ENCODE results near the gene SSH3. TPM values are rescaled to one million over a fixed set of nuclear protein-coding genes. Genes with fewer than 3 reads are reported as not detected.

The SSH3 gene
- total RNA-seq, 1 donor from 2014 or later: 3.3 TPM

DNA sequence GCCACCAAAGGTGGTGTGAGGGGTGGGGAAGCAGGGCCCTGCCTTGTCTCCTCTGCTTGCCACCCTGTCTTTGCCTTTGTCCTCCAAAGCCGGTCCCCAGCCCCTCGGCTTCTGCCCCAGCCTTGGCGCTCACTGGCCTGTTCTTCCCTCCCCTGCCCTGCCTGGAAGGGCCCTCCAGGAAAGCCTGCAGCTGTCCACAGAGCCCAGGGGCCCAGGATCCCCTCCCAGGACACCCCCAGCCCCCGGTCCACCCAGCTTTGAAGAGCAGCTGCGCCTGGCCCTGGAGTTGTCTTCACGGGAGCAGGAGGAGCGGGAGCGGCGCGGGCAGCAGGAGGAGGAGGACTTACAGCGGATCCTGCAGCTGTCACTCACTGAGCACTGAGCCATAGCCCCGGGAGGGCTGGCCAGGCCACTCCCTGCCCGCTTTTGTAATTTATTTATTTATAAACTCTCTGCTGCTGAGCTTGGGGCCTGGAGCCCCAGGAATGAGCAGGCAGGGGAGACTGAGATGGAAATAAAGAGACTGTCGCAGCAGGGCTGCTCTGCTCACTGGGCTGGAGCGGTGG lies 1.3 kb upstream of the SSH3 start:
- no peak for DNase-seq (ENCODE audit: low read depth, low spot score)
- TF ChIP-seq, protein P1, sequence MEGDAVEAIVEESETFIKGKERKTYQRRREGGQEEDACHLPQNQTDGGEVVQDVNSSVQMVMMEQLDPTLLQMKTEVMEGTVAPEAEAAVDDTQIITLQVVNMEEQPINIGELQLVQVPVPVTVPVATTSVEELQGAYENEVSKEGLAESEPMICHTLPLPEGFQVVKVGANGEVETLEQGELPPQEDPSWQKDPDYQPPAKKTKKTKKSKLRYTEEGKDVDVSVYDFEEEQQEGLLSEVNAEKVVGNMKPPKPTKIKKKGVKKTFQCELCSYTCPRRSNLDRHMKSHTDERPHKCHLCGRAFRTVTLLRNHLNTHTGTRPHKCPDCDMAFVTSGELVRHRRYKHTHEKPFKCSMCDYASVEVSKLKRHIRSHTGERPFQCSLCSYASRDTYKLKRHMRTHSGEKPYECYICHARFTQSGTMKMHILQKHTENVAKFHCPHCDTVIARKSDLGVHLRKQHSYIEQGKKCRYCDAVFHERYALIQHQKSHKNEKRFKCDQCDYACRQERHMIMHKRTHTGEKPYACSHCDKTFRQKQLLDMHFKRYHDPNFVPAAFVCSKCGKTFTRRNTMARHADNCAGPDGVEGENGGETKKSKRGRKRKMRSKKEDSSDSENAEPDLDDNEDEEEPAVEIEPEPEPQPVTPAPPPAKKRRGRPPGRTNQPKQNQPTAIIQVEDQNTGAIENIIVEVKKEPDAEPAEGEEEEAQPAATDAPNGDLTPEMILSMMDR (conservative IDR thresholded peaks at IDR 0.05): no peak
- H3K27me3 Mint-ChIP-seq (ENCODE audit: low read depth): peaks cover 21% of the 10 kb centered on the region

DNA sequence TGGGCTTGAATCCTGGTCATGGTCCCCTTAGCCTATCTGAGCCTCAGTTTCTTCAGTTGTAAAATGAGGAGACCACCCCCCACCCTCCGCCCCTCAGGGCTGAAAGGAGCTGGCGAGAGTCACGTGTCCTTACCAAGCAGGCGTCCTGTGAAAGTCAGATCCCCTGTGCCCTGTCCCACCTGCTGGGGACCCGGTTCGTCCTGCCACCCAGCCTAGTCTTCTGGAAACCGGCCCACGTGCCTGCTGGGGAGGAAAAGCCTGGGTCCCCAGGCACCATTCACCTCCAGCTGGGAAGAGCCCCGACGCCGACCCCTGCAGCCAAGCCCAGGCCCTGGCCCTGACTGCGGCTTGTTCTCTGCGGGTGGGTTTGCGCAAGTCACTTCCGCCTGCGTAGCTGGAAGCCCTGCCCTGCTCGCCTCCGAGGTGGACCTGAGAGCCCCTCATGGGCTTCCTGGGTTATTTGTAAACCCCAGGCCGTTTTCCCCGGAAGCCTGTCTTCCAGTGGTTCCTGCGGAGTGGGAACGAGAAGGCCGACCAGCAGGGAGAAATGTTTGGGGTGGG lies 679 bp upstream of the SSH3 start:
- no peak for DNase-seq (ENCODE audit: low read depth, low spot score)
- Mint-ChIP-seq H3K36me3 (ENCODE audit: low read depth) (peaks cover 7% of the 10 kb centered on the region), H3K9me3 (no peaks in the 10 kb centered on the region), H3K27me3 (ENCODE audit: low read depth) (peaks cover 21% of the 10 kb centered on the region), H3K27ac (ENCODE audit: unreplicated experiment) (no peak overlapping the region), H3K4me1 (peaks cover 8% of the 10 kb centered on the region), H3K4me3 (peak overlapping the region; percentile 74)
- TF ChIP-seq, protein P1 (conservative IDR thresholded peaks at IDR 0.05): no peak

More for the DNA sequence above, 1.3 kb upstream of the SSH3 start:
- Mint-ChIP-seq H3K4me3 (peak overlapping the region; percentile 74), H3K27ac (ENCODE audit: unreplicated experiment) (no peak overlapping the region), H3K36me3 (ENCODE audit: low read depth) (peaks cover 8% of the 10 kb centered on the region), H3K9me3 (no peaks in the 10 kb centered on the region), H3K4me1 (peaks cover 8% of the 10 kb centered on the region)

DNA sequence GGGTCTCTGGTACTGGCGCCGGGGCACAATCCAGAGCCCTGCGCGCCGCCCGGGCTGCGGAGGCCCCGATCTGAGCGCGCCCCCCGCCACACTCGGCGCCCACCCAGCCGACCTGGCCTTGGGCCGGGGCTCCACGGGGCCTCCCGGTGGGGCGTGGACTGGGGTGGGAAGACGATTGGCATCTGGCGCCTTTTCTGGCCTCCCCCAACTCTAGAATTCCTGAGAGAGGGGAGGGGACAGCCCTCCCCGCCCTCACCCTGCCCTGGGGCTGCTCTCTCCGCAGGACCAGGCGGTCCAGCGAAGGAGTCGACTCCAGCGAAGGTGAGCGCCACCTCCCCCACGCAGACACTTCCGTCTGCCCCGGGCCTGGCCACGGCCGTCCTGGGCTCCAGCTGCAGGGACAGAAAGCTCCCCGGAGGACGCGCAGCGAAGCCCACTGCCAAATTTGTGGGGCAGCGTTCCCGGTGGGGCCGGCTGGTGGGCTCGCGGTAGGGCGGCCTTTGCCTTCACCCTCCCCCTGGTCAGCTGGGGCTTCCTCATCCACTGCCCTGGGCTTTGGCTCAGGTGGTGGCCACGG lies 593 bp downstream of the SSH3 start:
- DNase-seq (ENCODE audit: low read depth, low spot score): no peak
- Mint-ChIP-seq H3K27ac (ENCODE audit: unreplicated experiment) (no peak overlapping the region), H3K9me3 (no peaks in the 10 kb centered on the region), H3K4me3 (no peak overlapping the region), H3K36me3 (ENCODE audit: low read depth) (no peaks in the 10 kb centered on the region), H3K27me3 (ENCODE audit: low read depth) (peaks cover 21% of the 10 kb centered on the region), H3K4me1 (peaks cover 8% of the 10 kb centered on the region)
- TF ChIP-seq, protein P1 (conservative IDR thresholded peaks at IDR 0.05): no peak

DNA sequence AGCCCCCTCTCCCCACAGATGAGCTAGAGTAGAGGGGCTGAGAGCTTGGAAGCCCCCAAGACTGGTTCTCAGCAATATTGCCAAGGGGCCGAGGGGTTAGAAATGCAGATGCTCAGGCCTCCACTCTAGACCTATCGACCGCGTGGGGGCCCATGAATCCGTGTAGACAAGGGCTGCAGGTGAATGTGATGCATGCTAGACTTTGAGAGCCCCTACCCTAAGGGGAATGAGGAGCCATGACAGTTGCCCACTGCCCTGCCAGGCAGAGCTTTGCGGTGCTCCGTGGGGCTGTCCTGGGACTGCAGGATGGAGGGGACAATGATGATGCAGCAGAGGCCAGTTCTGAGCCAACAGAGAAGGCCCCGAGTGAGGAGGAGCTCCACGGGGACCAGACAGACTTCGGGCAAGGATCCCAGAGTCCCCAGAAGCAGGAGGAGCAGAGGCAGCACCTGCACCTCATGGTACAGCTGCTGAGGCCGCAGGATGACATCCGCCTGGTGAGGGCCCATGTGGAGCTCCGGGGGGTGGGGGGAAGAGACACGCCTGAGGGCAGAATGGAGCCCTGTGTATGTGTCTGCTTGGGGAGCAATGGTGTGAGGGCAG lies 1.3 kb downstream of the SSH3 start:
- no peak for DNase-seq (ENCODE audit: low read depth, low spot score)

DNA sequence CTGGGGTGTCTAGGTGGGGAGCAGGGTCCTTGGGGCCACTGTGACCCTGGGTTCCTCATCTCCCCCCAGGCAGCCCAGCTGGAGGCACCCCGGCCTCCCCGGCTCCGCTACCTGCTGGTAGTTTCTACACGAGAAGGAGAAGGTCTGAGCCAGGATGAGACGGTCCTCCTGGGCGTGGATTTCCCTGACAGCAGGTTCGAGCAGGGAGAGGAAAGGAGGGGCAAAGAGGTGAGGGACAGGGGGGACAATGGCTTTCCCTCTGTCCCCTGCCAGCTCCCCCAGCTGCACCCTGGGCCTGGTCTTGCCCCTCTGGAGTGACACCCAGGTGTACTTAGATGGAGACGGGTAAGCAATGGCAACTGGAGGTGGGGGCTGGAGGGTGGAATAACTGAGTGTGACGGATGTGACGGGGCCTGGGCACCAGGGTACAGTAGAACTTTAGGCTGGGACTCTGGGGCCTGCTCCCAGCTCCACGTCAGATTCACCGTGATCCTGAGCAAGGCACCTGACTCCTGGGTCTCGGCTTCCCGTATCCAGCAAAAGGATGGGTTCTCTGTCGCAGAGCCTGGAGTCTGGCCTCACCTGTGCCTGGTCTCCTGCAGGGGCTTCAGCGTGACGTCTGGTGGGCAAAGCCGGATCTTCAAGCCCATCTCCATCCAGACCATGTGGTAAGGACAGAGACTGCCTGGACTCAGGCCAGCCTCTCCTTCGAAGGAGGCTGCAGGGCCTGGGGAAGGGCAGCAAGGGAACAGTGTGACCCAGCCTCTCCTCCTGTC lies 3.6 kb downstream of the SSH3 start:
- Mint-ChIP-seq H3K4me3 (no peak overlapping the region), H3K27ac (ENCODE audit: unreplicated experiment) (no peak overlapping the region), H3K36me3 (ENCODE audit: low read depth) (no peaks in the 10 kb centered on the region), H3K27me3 (ENCODE audit: low read depth) (peaks cover 21% of the 10 kb centered on the region), H3K4me1 (peaks cover 8% of the 10 kb centered on the region), H3K9me3 (no peaks in the 10 kb centered on the region)
- TF ChIP-seq, protein P1 (conservative IDR thresholded peaks at IDR 0.05): no peak
- no peak for DNase-seq (ENCODE audit: low read depth, low spot score)

More for the DNA sequence above, 1.3 kb downstream of the SSH3 start:
- Mint-ChIP-seq H3K27ac (ENCODE audit: unreplicated experiment) (peak overlapping the region; percentile 62), H3K9me3 (no peaks in the 10 kb centered on the region), H3K27me3 (ENCODE audit: low read depth) (peaks cover 21% of the 10 kb centered on the region), H3K36me3 (ENCODE audit: low read depth) (no peaks in the 10 kb centered on the region), H3K4me1 (peaks cover 8% of the 10 kb centered on the region), H3K4me3 (peak overlapping the region; percentile 54)
- TF ChIP-seq, protein P1 (conservative IDR thresholded peaks at IDR 0.05): no peak

Data from neural crest cell (in vitro differentiated cells).